GM12864 (cell line): Measurements from ENCODE around the gene NVL.
"Not testable (repeated sequence)": the region's sequence is repeated elsewhere in the genome, so short reads cannot be mapped to it uniquely, and the experiment has no call there.

Source experiments
- DNase-seq: peaks from one replicate; pipeline ENCODE4 v3.0.0-alpha.2; 2011; ENCODE audit warnings: low read depth
- H3K4me3 ChIP-seq: 2 replicates; pipeline ENCODE4 v1.5.1; 2011; ENCODE audit warnings: mild to moderate bottlenecking, low read depth, low read length, control low read depth
- TF ChIP-seq, protein P1 (sequence below): IDR thresholded peaks from 2 replicates; pipeline ENCODE4 v1.5.1; 2011; ENCODE audit warnings: low read depth, mild to moderate bottlenecking, moderate library complexity, low read length, control low read depth, inconsistent platforms; ENCODE audit errors: missing control alignments

NVL gene

DNA sequence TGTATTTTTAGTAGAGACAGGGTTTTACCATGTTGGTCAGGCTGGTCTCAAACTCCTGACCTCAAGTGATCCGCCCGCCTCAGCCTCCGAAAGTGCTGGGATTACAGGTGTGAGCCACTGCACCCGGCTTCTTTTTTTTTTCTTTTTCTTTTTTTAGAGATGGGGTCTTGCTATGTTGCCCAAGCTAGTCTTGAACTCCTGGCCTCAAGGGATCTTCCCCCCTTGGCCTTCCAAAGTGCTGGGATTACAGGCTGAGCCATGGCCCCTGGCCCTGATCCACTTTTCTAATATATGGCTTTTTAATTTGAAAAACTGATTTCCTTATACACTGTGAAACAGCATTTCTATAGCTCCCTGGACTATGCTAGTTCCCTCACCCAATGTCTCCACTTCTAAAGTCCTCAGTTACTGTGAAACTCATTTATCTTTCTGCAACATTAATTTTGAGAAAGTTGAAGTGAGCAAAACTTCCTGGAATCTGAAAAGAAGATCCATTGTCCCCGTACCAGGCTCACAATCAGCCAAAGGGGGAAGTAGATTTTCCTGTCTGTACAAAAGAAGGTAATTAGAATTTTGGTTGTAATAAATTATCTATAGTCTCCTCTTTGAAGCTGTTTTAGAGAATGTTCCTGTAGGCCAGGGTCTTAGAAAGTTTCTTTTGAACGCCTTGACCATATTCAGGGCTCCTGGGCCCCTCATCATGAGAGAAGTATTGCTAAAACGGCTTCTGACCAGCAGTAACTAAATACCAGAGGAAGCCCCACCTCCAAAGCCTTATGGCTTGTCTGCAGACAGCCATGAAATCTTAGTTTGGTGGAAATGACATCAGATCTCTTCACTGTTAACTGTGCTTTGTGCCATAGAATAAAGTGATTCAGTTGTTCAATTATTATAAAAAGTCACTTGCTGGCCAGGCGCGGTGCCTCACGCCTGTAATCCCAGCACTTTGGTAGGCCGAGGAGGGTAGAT, 112.0 kb downstream of the NVL start:
- TF ChIP-seq, protein P1, sequence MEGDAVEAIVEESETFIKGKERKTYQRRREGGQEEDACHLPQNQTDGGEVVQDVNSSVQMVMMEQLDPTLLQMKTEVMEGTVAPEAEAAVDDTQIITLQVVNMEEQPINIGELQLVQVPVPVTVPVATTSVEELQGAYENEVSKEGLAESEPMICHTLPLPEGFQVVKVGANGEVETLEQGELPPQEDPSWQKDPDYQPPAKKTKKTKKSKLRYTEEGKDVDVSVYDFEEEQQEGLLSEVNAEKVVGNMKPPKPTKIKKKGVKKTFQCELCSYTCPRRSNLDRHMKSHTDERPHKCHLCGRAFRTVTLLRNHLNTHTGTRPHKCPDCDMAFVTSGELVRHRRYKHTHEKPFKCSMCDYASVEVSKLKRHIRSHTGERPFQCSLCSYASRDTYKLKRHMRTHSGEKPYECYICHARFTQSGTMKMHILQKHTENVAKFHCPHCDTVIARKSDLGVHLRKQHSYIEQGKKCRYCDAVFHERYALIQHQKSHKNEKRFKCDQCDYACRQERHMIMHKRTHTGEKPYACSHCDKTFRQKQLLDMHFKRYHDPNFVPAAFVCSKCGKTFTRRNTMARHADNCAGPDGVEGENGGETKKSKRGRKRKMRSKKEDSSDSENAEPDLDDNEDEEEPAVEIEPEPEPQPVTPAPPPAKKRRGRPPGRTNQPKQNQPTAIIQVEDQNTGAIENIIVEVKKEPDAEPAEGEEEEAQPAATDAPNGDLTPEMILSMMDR = no peak
- no peak for DNase-seq

DNA sequence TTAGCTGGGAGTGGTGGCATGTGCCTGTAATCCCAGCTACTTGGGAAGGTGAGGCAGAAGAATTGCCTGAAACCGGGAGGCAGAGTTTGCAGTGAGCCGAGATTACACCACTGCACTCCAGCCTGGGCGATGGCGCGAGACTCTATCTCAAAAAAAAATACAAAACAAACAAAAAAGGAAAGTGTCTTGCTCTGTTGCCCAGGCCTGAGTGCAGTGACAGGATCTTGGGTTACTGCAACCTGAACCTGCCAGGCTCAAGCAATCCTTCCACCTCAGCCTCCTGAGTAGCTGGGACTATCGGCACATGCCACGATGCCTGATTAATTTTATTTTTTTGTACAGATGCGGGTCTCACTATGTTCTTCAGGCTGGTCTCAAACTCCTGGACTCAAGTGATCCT, 113.6 kb downstream of the NVL start:
- no peak overlapping the region for H3K4me3 ChIP-seq
- TF ChIP-seq, protein P1 = no peak
- DNase-seq = no peak

More for the DNA sequence above, 112.0 kb downstream of the NVL start:
- H3K4me3 ChIP-seq = no peak overlapping the region

DNA sequence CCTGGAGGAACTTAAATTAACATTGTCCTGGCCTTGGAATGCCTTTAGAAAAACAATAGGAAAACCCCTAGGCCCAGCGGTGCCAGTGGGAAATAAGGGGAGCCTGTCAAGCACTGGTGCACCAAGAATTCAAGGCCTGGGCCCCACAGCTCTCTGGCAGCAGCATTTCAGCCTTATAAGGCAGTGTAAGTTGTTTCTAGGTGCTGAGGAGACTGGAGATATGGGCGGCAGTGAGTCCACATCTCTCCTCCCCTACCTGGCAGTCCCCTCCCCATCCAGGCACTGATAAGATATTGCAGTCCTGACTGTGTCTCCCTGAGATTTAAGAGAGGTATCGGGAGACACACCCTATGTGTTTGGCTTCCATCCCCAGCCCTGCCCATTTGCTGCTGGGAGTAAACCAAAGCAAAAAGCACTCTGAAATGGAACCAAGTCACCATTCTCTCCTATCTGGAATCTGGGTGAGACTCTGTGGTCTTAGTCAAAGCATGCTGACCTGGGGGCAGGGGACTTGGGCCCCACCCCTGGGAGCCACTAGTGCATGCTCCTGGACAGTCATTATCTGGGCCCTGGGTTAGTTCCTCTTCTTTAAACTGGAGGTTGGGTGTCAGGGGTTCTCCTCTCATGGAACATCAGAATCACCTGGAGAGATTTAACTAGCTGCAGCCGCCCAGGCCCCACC, 116.4 kb downstream of the NVL start:
- no peak for DNase-seq

DNA sequence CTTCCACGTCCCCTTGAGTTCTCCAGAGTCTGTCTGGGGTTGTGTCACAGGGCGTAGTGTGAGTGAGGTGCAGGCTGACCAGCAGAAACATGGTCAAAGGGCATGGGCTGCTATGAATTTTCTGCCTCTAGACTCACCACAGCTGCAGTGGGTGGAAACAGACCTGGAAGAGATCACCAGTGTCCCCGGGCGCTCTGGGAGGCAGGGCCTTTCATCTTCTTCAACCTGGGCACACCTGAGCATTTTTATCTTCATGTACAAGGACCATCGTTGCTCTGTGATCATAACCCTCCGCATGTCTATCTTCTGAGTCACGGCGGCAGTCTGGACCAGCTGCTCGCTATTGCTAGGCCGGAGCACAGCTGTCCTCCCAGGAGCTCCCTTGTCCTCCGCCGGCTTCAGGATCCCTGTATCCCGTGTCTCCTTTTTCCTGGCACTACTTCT, 117.3 kb downstream of the NVL start:
- no peak for DNase-seq
- H3K4me3 ChIP-seq = no peak overlapping the region
- TF ChIP-seq, protein P1 = no peak

More for the DNA sequence above, 116.4 kb downstream of the NVL start:
- TF ChIP-seq, protein P1 = no peak
- no peak overlapping the region for H3K4me3 ChIP-seq

DNA sequence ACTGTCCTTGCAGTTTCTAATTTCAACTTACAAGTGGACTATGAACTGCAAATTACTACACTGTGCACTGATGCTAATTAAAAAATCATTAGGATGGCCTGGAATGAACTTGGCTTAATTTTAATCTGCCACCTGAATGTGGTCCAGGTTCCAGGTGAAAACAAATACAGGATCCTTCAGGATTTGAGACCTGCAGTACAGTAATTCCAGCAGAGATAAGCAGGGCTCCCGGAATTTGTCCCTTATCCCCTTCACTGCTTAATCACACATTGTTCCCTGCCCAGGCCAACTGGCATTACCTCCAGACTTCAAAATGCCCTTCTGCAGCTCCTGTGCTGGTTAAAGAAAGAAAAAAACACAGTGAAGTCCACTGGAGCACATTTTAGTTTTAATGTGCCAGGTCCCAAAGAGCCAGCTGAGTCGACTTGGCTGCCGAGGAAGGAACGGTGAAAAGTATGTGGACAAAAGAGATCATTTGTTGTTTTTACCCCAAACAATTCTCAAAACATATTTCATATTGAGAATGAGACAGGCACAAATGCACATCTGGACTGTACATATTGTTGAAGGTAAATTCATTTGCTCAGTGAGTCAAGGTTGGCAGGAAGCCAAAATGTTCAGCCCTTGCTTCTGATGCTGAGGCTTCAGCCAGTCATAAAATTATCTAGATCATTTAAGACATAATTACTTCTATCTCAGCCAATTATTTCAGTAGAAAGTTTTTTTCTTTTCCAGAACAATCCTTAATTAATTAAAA, 118.6 kb downstream of the NVL start:
- no peak for DNase-seq
- TF ChIP-seq, protein P1 = no peak

DNA sequence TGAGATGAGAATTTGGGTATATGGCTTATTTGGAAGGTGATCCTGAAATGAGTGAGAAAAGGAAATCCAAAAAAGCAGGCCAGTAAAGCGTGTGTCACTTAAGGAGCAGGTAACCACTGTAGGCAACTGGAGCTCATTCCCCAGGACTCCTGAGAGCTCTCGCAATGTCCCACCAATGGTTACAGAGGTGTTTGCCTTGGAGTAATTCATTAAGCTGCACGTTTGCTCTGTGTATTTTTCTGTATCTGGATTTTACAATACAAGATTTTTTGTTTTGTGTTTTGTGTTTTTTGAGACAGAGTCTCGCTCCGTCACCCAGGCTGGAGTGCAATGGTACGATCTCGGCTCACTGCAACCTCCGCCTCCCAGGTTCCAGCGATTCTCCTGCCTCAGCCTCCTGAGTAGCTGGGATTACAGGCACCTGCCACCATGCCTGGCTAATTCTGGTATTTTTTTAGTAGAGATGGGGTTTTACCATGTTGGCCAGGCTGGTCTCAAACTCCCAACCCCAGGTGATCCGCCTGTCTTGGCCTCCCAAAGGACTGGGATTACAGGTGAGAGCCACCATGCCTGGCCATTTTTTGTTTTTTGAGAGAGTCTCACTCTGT, 123.9 kb downstream of the NVL start:
- not testable (repeated sequence) for DNase-seq, H3K4me3 ChIP-seq

More for the DNA sequence above, 118.6 kb downstream of the NVL start:
- no peak overlapping the region for H3K4me3 ChIP-seq
